Transverse colon (tissue), 4 donors: ENCODE results near the gene EIF3J.

Experiments
- CTCF ChIP-seq, 5 experiments: fragments of 200-600 bp in 3 of 5; fragments of 450-650 bp in 2 of 5; sonication (generic) in 3 of 5; IDR thresholded peaks; 1 replicate in 2 of 5; 2 replicates in 3 of 5; pipeline ENCODE4 v1.5.1; 2016 to 2017; ENCODE audit warnings: antibody characterized with exemption in 5 of 5, inconsistent platforms in 3 of 5, mild to moderate bottlenecking in 2 of 5, moderate library complexity in 1 of 5
- POLR2AphosphoS5 ChIP-seq, 3 donors: sonication (generic); formaldehyde crosslinking; IDR thresholded peaks; one replicate each; pipeline ENCODE4 v1.6.1; 2016; ENCODE audit warnings: antibody characterized with exemption in 3 of 3

DNA sequence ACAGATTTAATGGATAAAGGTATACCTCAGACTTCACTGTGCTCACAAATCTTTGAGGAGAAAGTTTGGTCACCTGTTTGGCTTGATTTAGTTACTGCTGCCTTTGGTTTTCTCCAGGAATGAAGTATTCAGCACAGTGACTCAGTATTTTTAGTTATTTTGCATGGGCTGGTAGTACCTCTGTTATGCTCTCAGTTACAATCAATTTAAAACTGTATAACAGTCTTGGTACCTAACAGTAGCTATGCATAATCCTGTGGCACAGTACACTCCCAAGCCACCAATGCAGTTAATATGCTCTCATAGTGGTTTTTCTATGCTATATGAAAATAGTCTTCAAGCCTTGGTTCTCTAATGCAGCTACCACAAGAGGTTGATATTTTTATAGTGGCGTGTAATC, 11.9 kb upstream of the EIF3J start:
- TF ChIP-seq CTCF (IDR thresholded peaks at IDR 0.05) = no peak
- TF ChIP-seq POLR2AphosphoS5 (IDR thresholded peaks at IDR 0.05) = no peak
